HG02571 (cell line): Measurements from ENCODE around the gene IMPG1.

Source experiments
- ATAC-seq: cut with Tn5 transposase; IDR thresholded peaks from one replicate; pipeline ENCODE4 v1.9.1; 2021; ENCODE audit warnings: mild to moderate bottlenecking, moderate library complexity; ENCODE audit not compliant: unreplicated experiment

The IMPG1 gene

DNA sequence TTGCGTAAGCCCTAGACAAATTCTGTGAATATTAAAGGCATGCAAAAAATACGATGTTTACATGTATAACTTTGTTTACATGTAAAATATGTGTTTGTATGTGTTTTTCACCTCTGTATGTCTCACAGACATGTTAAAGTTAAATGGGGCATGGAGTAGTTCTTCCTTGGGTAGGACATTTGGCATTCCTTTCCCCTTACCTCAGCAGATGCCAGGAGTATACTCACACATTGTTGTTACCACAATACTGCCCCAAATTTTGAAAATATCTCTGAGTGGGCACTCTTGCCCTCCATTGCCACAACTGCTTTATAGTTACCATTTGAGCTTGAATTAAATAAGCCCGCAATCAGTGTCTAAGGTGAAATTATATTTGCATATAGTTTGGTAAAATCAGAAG lies 175.9 kb downstream of the IMPG1 start:
- ATAC-seq, result no peak

DNA sequence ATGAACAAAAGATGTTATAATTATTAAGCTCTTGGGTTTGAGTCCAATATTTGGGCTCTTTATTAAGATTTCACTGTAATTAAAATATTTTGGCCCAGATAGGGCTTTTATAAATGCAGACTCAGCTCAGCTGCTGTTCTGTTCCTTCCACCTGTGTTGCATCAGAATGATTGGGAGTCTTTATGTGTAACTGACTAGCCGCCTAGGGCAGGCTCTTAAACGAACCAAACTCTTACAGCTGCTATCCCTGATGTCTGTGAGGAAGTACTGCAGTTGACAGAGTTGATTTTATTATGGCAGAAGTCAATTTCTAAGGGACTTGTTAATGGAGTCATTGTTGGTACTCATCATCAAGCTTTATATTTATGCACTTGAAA lies 178.7 kb downstream of the IMPG1 start:
- ATAC-seq, result no peak

DNA sequence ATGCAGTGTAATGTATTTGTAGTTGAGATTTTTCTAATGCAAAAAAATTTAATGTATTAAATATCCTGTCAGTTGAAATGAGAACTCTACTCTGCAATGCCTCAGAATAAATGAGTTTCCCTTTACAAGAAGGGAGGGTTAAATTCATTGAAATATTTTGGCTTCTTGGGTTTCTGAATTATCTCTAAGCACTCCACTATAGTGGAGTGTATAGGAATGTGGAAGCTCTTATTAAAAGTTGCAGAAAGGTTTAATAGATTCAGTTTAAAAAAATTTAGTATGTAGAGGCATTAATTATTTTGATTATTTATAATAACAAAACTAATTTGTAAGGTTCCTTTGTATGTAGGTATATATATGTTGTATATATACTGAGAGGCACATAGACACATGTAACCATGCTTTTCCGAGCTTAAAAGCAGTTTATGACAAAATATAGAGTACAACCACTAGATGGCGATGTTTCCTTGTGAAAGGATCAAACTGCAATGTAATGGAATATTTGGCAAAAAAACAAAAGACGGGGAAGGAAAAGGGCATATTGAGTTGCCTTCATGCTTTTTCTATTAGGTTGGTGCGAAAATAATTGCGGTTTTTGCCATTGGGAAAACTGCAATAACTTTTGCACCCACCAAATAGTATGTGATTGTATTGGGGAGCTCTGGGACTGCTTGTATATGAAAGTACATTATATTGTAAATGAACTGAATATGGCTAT lies 179.2 kb downstream of the IMPG1 start:
- peak; percentile 63 for ATAC-seq

DNA sequence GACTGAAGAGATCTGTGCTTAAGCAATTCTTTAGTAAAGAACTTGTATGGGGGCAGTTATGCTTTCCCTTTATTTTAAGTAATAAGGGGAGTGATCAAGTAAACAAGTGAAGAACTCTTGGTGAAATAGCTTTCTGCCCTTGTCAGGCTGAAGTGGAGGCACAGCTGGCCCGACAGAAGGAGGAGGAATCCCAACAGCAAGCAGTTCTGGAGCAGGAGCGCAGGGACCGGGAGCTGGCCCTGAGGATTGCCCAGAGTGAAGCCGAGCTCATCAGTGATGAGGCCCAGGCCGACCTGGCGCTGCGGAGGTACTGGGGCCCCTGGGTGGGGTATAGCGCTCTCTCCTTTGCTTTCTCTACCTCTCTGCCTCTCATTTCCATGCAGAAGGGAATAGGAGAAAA lies 180.1 kb downstream of the IMPG1 start:
- ATAC-seq, result no peak

DNA sequence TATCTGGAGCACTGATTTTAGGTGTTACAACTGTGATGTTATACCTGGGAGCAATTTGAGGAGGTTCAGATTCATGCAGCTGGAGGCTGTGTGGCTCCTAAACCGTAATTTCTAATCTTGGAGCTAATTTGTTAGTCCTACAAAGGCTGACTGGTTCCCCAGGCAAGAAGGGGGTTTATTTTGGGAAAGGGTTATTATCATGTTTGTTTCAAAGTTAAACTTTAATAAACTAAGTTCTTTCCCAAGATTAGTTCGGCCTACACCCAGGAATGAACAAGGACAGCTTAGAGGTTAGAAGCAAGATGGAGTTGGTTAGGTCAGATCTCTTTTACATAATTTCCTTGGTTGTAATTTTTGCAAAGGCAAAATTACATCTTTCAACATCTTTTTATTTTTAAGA lies 187.6 kb downstream of the IMPG1 start:
- ATAC-seq, result no peak

DNA sequence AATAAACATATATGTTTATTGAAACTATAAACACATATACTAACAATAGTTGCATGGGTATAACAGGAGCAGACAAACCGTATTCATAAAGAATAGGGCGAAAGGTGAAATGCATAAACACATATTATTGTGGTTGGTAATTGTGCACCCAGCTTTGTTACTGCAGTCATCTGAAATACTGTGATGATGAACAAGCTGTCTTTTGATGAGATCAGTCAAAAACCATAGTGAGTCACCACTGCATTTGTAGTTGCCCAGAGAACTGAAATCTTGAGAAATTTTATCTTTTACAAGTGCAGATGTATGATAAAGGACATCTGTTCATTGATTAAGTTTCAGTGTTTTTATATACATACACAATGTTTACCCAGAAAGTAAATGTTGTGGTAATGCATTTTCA lies 189.7 kb downstream of the IMPG1 start:
- no peak for ATAC-seq

DNA sequence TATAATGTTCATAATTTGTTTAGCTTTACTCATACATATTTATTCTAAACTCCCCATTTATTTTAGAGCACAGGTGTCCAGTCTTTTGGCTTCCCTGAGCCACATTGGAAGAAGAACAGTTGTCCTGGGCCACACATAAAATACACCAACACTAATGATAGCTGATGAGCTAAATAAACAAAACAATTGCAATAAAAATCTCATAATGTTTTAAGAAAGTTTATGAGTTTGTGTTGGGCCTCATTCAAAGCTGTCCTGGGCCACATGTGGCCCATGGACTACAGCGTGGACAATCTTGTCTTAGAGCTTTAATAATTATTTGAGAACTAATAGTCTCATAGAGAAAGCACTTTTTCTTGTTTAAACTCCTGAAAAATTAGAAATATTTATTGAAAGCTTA lies 192.2 kb downstream of the IMPG1 start:
- ATAC-seq, result no peak

DNA sequence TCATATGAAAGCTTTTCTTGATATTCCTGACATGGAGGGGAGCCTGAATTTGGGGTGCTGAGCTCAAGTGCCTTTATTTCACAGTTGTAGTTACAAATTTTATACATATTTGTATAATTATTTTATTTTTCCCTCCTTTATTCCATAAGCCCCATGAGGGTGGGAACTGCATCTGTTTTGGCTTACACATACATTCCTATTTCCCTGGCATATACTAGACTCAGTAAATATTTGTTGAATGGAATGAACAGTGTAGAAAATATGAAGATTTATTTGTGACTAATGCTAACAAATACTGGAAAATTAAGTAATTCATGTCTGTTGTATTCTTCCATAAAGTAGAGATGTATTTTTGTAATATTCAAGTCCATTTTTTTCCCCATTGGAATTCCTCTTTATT lies 196.3 kb downstream of the IMPG1 start:
- ATAC-seq, result no peak

DNA sequence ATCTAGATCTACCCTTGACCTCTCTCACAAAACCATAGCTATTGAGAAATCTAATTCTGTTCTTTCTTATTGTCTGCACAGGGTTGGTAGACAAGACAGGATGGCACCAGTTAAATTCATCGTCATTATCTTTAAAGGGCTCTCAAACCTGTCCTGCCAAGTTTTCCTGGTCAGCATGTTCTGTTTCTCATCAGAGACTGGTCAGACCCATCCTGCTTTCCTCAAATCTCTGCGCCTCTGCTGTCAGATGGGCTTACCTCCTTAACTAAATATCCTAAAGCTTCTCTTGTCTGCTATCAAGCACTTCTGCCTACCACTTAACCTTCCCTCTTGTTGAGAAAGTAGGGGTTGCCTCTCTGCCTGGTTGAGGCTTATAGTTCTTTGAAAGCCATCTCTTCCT lies 198.2 kb downstream of the IMPG1 start:
- ATAC-seq, result no peak
